ENCODE results near the gene SGMS1. TPM values are rescaled to one million over a fixed set of nuclear protein-coding genes. Genes with fewer than 3 reads are reported as not detected.

Gene SGMS1
- polyA plus RNA-seq, 2 of the 4 experiments (the other 2 are of a cell fraction): 22.7 to 28.2 TPM

- TF ChIP-seq POLR2AphosphoS2 (conservative IDR thresholded peaks at IDR 0.05; ENCODE audit: low read length) (no peak), RAD21 (conservative IDR thresholded peaks at IDR 0.05 in 1 of 2, IDR thresholded peaks at IDR 0.05 in 1 of 2) (no peak), CBX2 (IDR thresholded peaks at IDR 0.05; ENCODE audit: borderline replicate concordance, low read depth) (no peak)
These were observed 328.4 kb downstream of the SGMS1 start (continued) for GRCh38 chr10:50295367-50295766.

DNA sequence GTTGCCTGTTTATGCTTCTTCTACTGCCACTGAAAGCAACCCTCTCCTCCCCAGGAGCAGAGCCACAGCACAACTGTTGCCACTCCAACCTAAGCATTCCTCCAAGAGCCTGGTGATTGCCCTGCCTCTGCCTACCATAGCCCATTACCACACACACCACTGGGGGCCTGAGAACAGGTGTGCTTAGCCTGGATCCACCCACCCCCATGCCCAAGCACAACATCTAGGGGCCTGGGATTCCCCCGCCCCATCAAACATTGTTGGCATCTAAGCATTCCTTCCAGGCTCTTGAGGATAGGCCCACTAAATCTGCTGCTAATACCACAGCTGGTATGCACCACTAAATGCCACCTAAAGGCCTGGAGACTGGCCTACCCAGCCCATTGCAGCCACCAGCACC lies 329.2 kb downstream of the SGMS1 start:
- FAIRE-seq: no peak
- no peaks in the 10 kb centered on the region for H3K4me1 ChIP-seq
- CTCF ChIA-PET: no interaction called here
- no peaks in the 10 kb centered on the region; the same call in 2 of the 3 replicates for H3K9me3 ChIP-seq
- WGBS (ENCODE audit: missing lambda C conversion rate): 100% methylated on average over 1 of the region's 1 CpG
- no peak overlapping the region for H3K4me2 ChIP-seq
- TF ChIP-seq, protein P1, sequence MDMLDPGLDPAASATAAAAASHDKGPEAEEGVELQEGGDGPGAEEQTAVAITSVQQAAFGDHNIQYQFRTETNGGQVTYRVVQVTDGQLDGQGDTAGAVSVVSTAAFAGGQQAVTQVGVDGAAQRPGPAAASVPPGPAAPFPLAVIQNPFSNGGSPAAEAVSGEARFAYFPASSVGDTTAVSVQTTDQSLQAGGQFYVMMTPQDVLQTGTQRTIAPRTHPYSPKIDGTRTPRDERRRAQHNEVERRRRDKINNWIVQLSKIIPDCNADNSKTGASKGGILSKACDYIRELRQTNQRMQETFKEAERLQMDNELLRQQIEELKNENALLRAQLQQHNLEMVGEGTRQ (IDR thresholded peaks at IDR 0.05): no peak
- TF ChIP-seq RAD21 (conservative IDR thresholded peaks at IDR 0.05 in 1 of 2, IDR thresholded peaks at IDR 0.05 in 1 of 2): no peak
- no peak for TF ChIP-seq FOXS1 (CRISPR knock-in tag; IDR thresholded peaks at IDR 0.05)
- TF ChIP-seq TP53 (CRISPR knock-in tag; IDR thresholded peaks at IDR 0.05): no peak
- TF ChIP-seq, protein P2, sequence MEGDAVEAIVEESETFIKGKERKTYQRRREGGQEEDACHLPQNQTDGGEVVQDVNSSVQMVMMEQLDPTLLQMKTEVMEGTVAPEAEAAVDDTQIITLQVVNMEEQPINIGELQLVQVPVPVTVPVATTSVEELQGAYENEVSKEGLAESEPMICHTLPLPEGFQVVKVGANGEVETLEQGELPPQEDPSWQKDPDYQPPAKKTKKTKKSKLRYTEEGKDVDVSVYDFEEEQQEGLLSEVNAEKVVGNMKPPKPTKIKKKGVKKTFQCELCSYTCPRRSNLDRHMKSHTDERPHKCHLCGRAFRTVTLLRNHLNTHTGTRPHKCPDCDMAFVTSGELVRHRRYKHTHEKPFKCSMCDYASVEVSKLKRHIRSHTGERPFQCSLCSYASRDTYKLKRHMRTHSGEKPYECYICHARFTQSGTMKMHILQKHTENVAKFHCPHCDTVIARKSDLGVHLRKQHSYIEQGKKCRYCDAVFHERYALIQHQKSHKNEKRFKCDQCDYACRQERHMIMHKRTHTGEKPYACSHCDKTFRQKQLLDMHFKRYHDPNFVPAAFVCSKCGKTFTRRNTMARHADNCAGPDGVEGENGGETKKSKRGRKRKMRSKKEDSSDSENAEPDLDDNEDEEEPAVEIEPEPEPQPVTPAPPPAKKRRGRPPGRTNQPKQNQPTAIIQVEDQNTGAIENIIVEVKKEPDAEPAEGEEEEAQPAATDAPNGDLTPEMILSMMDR (IDR thresholded peaks at IDR 0.05): no peak
- no peak for TF ChIP-seq NPAS2 (CRISPR knock-in tag; IDR thresholded peaks at IDR 0.05; ENCODE audit: borderline replicate concordance)
- no peak for TF ChIP-seq PBX3 (IDR thresholded peaks at IDR 0.05)
- TF ChIP-seq NFE2L2 (conservative IDR thresholded peaks at IDR 0.05; ENCODE audit: low read length): no peak
- TF ChIP-seq, protein P3, sequence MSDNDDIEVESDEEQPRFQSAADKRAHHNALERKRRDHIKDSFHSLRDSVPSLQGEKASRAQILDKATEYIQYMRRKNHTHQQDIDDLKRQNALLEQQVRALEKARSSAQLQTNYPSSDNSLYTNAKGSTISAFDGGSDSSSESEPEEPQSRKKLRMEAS (IDR thresholded peaks at IDR 0.05): no peak
- no peak for TF ChIP-seq POLR2AphosphoS2 (conservative IDR thresholded peaks at IDR 0.05; ENCODE audit: low read length)
- ATAC-seq: peak in 1 of 2 experiments; percentile 13; a peak in 1 of 6 replicates
- no peak overlapping the region for H3K27ac ChIP-seq
- no peak overlapping the region for H3K4me3 ChIP-seq
- no peak for DNase-seq (ENCODE audit: low read depth in 1 of 2, low spot score in 1 of 2)
- POLR2A ChIA-PET: no interaction called here

GRCh38 chr10:50293513-50294313 lies 330.0 kb downstream of the SGMS1 start:
- FAIRE-seq (no peak), DNase-seq (ENCODE audit: low read depth in 1 of 2, low spot score in 1 of 2) (no peak), ATAC-seq (peak in 1 of 2 experiments; percentile 19; a peak in 1 of 6 replicates)
- Histone ChIP-seq H3K27ac (no peak overlapping the region), H3K9me3 (no peaks in the 10 kb centered on the region; the same call in 2 of the 3 replicates), H3K4me3 (no peak overlapping the region), H3K4me1 (no peaks in the 10 kb centered on the region), H3K4me2 (no peak overlapping the region)
- 83% methylated on average over 5 of the region's 5 CpGs for WGBS (ENCODE audit: missing lambda C conversion rate)
- POLR2A ChIA-PET: no interaction called here
- CTCF ChIA-PET: interaction anchor here (1.3 kb wide), 1 partner anchor 18 kb away, joined by 3 read pairs; no protein-coding TSS in a partner anchor
- TF ChIP-seq, protein P4, sequence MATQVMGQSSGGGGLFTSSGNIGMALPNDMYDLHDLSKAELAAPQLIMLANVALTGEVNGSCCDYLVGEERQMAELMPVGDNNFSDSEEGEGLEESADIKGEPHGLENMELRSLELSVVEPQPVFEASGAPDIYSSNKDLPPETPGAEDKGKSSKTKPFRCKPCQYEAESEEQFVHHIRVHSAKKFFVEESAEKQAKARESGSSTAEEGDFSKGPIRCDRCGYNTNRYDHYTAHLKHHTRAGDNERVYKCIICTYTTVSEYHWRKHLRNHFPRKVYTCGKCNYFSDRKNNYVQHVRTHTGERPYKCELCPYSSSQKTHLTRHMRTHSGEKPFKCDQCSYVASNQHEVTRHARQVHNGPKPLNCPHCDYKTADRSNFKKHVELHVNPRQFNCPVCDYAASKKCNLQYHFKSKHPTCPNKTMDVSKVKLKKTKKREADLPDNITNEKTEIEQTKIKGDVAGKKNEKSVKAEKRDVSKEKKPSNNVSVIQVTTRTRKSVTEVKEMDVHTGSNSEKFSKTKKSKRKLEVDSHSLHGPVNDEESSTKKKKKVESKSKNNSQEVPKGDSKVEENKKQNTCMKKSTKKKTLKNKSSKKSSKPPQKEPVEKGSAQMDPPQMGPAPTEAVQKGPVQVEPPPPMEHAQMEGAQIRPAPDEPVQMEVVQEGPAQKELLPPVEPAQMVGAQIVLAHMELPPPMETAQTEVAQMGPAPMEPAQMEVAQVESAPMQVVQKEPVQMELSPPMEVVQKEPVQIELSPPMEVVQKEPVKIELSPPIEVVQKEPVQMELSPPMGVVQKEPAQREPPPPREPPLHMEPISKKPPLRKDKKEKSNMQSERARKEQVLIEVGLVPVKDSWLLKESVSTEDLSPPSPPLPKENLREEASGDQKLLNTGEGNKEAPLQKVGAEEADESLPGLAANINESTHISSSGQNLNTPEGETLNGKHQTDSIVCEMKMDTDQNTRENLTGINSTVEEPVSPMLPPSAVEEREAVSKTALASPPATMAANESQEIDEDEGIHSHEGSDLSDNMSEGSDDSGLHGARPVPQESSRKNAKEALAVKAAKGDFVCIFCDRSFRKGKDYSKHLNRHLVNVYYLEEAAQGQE (IDR thresholded peaks at IDR 0.05): no peak
- TF ChIP-seq HES2 (IDR thresholded peaks at IDR 0.05) (no peak), POLR2A (IDR thresholded peaks at IDR 0.05; ENCODE audit: low read length) (no peak), ZC3H11A (IDR thresholded peaks at IDR 0.05) (no peak), CBX8 (IDR thresholded peaks at IDR 0.05) (no peak), NR3C1 (IDR thresholded peaks at IDR 0.05) (no peak), ATOH8 (CRISPR knock-in tag; IDR thresholded peaks at IDR 0.05; ENCODE audit: low read depth) (no peak), SMC3 (IDR thresholded peaks at IDR 0.05) (no peak)
- TF ChIP-seq, protein P5, sequence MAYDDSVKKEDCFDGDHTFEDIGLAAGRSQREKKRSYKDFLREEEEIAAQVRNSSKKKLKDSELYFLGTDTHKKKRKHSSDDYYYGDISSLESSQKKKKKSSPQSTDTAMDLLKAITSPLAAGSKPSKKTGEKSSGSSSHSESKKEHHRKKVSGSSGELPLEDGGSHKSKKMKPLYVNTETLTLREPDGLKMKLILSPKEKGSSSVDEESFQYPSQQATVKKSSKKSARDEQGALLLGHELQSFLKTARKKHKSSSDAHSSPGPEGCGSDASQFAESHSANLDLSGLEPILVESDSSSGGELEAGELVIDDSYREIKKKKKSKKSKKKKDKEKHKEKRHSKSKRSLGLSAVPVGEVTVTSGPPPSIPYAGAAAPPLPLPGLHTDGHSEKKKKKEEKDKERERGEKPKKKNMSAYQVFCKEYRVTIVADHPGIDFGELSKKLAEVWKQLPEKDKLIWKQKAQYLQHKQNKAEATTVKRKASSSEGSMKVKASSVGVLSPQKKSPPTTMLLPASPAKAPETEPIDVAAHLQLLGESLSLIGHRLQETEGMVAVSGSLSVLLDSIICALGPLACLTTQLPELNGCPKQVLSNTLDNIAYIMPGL (CRISPR knock-in tag; IDR thresholded peaks at IDR 0.05; ENCODE audit: borderline replicate concordance): no peak
- TF ChIP-seq, protein P6, sequence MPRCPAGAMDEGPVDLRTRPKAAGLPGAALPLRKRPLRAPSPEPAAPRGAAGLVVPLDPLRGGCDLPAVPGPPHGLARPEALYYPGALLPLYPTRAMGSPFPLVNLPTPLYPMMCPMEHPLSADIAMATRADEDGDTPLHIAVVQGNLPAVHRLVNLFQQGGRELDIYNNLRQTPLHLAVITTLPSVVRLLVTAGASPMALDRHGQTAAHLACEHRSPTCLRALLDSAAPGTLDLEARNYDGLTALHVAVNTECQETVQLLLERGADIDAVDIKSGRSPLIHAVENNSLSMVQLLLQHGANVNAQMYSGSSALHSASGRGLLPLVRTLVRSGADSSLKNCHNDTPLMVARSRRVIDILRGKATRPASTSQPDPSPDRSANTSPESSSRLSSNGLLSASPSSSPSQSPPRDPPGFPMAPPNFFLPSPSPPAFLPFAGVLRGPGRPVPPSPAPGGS (IDR thresholded peaks at IDR 0.05): no peak

Measured in A549 (cell line).